ENCODE measurements around the gene EPC2.
"Not testable (repeated sequence)": the region's sequence is repeated elsewhere in the genome, so short reads cannot be mapped to it uniquely, and the experiment has no call there.

The EPC2 gene

DNA sequence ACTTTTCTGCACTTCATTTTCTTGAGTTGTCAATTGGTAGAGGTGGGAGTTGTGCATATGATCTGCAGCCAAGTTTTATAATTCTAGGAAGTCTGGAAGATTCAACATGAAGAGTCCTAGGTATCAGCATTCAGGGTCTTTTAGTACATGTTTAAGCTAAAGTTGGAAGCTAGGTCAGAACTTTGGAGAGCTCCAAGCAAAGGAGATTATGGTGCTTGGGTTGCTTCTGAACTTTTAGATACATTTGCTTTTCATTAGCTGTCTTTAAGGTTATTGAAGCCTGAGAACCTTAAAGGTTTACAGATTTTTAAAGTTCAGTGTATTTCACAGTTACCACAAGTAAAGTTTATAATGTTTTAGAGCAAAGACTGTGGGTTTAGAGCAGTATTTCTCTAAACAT lies 85.5 kb downstream of the EPC2 start:
- DNase-seq, result no peak

DNA sequence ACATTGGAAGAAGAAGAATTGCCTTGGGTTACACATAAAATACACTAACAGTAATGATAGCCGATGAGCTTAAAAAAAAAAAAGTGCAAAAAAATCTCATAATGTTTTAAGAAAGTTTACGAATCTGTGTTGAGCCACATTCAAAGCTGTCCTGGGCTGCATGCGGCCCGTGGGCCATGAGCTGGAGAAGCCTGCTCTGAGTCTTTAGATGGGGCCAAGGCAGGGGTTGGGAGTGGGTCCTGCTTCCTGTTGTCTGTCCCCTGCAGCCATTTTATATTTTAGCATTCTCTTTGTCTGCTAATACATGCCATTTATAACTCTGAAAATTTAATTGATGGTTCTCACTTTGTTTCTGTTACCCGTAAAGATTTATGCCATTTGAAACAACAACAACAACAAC lies 93.2 kb downstream of the EPC2 start:
- DNase-seq, result no peak

DNA sequence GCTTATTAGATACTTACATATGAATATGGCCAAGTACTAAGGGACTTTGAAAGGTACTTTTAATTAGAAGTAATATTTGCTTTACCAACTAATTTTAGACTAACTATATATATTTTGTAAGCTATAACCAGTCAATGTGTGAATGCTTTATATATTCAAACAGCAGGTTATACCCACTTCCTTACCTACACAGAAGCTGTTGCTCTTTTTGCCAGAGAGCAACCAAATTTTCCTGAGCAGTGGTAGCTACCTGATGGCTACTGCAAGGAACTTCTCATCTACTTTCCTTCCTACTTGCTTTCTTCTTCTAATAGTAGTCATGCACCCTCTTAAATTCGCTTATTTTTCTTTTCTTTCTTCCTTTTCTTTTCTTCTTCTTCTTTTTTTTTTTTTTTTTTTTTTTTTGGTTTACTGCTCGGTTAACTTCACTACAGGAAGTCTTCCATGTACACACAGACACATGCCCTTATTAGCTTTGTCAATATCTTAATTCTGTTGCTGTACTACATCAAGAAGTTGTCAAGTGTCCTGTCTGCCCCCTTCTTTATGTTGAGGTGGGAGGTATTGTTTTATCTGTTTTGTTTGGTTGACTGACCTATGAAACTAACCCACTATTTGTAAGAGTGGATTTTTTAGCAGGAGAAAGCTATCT lies 95.0 kb downstream of the EPC2 start:
- DNase-seq, result no peak

DNA sequence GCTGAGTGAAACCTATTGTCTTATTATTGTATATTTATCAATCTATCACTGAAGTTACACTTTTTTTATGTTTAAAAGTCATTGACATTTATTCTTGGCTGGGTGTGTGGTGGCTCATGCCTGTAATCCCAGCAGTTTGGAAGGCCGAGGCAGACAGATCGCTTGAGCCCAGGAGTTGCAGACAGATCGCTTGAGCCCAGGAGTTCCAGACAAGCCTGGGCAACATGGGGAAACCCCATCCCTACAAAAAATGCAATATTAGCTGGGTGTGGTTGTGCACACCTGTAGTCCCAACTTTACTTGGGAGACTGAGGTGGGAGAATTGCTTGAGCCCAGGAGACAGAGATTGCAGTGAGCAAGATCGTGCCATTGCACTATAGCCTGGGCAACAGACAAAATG lies 97.8 kb downstream of the EPC2 start:
- DNase-seq, result no peak

DNA sequence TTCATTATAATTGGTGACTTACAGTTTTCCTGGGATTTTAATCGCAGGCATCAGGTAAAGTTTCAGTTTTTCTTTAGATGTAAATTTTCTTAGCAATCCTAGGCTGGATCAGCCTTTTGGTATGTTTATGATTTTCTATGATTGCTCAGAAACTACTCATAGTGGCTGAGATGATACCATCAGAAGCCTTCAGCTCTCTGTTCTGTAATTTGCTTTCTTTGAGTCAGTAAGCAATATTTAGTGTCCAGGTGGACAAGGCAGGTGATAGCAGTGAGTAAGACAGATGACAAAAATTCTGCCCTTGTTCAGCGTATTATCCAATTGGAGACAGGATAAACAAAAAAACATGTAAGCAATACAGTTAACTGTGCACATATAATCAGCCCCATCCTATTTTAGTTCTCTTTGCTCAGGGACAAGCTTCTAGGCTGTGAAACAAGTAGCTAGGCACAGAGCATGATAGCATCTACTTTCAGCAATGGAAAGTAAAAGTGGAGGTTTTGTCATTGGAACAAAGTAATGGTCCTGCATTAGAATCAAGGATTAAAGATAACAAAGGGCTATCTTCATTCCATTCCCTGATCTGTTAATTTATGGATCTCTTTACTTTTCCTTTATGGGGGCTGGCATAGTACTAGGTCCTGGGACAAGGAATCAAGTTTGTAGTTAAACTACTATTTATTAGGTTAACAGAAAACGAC lies 100.8 kb downstream of the EPC2 start:
- DNase-seq, result no peak

DNA sequence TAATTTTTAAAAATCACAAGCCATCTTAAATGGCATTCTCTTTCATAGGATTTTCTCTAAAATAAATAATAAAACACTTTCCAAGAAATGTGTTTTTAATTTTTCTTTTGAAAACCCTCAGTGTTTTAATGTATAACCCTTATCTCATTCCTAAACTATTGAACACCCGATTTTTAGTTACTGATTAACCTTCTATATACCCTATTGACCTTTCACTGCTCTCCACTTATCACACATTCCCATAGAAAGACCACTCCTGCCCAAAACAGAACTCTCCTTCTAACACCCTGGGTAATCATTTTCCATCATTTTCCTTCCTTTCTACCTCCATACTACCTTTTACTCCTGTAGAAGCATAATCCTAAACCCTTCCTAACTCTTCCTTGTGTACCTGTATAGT lies 102.4 kb downstream of the EPC2 start:
- DNase-seq, result no peak

DNA sequence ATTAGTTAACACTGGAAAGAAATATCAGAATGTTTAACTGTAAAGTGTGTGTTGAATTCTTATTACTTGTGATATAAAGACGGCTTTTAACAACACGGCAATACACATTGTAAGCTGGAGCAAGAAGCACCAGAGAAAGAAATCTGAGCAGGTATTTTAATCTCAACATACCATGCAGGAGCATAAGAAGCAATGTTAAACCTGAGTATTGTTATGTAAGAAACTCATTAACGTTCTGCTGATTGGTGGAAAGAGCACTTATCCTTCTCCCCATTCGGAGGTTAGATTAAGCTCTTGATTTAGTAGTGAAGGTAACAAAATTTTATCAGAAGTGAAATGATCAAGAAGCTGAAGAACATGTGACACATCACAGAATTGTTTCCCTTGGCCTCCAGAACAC lies 107.4 kb downstream of the EPC2 start:
- DNase-seq, result no peak

DNA sequence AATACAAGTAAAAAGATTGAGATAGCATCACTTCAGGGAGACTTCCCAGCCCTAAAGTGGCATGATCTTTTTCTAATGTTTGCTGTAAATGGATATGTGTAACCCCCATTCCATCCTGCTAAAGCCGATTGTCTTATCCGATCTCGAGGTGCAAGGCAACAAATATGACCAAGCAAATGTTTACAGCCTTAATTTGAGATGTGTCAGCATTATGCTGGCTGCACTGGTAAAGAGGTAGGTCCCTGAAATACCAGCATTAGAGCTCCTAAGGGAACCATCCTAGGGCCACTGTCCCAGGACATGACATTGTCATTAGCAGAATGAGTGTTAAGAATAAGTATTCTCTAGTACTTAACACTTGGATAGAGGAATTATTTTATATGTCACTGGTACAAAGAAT lies 108.4 kb downstream of the EPC2 start:
- no peak for DNase-seq

DNA sequence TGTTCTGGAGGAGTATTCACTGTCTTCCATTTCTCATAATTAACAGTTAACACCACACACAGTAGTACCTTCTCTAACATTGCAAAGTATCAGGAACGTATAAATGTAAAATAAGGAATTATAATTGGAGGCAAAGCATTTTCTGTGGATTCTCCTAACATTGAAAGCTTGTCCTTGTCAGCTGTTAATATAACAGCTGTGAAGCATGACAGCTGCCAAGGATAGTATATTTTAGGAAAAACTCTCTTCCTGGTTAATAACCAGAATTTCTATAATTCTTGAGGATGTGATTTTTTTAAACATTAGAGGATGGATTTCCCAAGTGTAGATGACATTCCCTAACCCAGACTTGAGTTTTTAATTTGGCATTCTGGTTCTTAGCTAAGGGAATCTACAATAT lies 110.3 kb downstream of the EPC2 start:
- no peak for DNase-seq

DNA sequence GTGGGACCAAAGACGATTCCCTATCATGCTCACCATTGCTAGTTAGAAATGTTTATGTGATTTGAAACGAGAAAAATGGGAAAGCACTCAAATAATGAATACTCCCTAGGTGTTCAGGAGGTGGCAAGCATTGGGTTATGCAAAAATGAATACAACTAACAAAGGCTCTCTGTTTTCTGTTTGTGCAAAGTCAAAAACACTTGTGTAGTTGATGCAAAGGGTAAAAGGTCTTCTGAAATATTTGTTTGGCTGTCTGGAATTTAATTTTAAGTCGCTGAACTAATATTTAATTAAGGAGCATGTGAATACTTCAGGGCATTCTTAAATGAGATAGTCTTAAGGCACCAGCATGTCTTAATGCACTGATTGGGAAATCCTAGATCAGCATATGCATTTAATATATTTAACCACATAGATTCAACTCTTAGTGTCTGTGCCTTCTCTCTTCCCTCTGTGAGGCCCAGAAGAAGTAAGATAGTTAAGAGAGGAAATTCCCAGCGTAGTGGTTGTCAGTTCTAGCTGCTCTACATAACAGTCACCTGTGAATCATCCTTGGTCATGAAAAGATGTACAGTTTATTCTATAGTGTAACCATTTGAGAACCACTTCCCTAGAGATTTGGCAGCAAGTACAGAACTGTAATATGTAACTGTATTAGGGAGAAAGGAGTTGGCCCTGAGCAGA lies 111.9 kb downstream of the EPC2 start:
- DNase-seq, result no peak

DNA sequence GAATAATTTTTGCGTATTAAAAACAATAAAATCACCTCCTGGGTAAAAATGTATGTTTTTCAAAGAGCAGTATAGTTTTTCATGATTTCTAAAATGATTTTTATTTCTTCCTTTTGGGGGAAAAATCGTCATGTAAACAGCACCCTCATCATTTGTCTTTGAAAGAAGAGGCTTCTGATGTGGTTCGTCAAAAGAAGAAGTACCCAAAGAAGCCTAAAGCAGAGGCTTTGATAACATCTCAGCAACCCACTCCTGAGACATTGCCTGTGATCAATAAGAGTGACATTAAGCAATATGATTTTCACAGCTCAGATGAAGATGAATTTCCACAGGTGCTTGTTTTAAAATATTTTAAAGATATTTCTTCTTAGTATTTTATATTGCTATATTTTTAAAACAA lies 120.3 kb downstream of the EPC2 start:
- DNase-seq, result no peak

DNA sequence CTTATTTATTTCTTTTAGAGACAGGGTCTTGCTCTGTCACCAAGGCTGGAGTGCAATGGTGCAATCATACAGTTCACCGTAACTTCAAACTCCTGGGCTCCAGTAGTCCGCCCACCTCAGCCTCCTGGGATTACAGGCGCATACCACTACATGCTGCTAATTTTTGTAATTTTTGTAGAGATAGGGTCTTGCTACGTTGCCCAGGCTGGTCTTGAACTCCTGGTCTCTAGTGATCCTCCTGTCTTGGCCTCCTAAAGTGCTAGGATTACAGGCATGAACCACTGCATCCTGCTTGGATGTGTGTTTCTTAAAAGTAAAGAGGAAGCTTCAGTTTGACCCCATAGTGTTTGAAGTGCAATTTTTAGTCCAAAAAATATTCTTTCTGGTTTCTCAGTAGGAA lies 125.5 kb downstream of the EPC2 start:
- no peak for DNase-seq

DNA sequence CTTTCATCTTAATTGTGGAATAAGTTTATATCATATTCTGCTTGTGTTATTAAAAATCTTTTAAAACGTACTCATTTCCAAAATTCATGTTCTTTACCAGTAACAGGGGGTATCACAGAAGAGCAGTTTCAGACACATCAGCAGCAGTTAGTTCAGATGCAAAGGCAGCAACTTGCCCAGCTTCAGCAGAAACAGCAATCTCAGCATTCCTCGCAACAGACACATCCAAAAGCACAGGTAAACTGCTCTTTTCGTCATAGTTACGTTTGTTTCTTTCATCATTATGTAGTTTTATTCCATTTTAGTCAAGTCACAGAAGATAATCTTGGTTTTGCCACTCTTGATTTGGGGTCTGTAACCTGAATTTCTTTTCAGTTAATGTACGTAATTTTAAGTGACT lies 137.0 kb downstream of the EPC2 start:
- no peak for DNase-seq

DNA sequence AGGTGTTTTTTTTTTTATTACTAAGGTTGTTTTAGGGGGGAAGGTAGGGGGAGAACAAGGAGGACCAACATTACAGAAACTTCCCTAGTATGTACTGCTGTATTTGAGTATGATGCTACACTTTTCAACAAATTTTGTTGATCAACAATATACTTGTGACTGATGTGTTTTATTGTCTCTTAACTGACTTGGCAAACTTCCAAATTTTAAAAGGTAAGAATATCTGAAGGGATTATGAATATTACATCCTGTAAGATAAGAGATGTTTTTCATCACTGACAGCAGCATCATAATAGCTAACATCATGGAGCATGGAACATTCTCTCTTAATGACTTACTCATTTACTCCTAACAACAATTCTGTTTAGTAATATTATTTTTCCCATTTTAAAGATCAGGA lies 144.5 kb downstream of the EPC2 start:
- DNase-seq, result no peak

DNA sequence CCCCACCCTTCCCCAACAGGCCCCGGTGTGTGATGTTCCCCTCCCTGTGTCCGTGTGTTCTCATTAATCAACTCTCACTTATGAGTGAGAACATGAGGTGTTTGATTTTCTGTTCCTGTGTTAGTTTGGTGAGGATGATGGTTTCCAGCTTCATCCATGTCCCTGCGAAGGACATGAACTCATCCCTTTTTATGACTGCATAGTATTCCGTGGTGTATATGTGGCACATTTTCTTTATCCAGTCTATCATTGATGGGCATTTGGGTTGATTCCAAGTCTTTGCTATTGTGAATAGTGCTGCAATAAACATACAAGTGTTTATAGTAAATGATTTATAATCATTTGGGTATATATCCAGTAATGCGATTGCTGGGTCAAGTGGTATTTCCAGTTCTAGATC lies 145.6 kb downstream of the EPC2 start:
- not testable (repeated sequence) for DNase-seq

DNA sequence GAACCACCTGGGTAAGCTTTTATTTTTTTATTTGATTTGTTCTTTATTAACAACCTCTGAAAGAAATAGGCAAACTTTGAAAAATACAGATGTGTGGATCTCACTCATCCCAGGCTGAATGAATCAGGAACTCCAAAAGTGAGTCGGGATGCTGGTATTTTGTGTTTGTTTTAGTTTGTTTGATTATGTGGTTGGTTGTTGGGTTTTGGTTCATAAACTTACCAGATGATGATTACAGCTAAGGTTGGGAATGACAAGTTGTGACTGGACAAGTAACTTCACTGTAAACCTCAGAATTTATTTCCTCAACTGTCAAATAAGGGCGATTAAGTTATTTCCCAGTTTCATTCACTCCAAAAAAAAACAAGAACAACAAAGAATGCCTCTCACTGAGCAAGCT lies 150.0 kb downstream of the EPC2 start:
- DNase-seq, result no peak

DNA sequence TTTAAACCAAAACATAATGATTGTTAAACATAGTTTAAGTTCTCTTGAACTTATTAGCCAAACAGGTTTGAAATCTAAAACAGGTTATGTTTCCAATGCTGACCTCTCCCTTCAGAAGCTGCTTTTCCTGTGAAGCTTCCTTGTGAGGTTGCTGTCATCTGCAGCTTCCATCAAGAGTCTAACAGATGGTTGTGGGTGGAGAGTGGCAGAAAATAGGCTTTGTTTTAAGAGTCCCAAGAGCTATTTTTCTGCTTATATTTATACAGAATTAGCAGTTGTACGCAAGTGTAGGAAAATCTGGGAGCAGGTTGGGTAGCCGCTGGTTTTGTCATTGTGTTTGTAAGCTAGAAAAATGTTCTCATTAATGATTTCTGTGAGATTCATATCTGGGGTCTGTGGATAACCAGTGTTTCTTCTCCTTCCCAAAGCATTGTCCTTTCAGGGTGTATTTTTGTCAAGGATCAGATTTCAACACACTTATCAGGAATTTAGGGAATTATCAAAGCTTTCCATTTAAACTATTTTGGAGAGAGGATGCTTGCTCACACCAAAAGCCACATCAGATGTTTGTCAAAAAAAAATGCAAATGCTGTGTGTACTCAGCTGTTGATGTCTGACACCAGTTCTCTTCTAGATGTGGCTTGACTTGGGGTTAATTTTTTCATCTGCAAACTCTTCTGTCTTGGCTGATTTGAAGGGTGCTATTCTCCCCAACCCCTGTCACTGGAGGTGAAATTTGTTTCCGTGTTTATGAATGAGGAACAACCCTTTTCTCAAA lies 152.4 kb downstream of the EPC2 start:
- no peak for DNase-seq

DNA sequence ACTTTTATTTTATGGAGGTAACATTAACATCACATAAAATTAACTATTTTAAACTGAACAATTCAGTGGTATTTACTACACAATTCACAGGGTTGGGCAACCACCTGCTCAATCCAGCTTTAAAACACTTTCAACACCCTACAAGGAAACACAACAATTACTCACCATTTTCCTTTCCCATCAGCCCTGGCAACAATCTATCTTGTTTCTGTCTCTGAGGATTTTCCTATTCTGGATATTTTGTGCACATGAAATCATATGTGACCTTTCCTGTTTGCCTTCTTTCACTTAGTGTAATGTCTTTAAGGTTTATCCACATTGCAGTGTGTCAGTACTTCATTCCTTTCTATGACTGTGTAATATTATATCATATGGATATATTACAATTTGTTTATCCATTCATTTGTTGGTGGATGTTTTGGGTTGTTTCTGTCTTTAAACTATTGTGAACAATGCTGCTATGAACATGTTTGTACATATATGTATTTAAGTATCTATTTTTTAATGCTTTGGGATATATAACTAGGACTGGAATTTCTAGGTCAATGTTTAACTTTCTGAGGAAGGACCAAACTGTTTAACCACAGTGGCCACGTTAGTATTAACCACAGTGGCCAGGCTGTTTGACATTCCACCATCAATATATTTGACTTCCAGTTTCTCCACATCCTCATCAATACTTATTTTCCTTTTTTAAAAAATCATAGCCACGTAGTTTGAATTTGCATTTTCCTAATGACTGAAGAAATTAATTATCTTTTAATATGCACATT lies 158.1 kb downstream of the EPC2 start:
- no peak for DNase-seq

DNA sequence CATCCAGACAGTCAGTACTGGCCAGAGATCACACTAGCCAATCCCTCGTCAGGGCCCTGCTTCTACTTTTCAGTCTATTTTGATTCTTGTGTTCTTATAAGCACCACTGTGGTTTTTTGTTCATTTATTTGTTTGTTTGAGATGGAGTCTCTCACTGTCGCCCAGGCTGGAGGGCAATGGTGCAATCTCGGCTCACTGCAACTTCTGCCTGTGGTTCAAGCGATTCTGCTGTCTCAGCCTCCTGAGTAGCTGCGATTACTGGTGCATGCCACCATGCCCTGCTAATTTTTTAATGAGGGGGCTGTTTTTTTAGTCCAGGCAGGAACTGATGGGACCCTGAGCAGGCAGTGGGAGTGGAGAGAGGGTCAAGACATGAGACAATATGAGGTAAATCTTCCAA lies 165.5 kb downstream of the EPC2 start:
- DNase-seq, result no peak

DNA sequence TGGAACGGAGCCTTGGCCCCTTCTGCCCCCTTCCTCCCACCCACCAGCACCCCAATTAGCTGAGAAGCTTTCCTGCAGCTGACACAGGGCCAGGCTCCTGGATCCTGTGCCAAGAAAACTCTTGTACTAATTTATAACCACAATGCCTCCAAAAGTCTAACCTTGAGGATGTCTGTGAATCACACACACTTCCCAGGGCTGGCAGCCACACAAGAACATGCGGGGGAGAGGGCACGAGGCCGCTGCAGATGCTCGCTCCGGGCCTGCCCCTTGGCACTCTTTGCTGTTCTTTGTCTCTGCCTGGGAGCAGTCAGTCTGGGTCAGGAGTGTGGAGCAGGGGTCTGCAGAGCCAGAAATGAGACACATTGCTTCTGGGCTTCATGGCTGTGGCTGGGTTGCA lies 167.8 kb downstream of the EPC2 start:
- DNase-seq, result no peak

DNA sequence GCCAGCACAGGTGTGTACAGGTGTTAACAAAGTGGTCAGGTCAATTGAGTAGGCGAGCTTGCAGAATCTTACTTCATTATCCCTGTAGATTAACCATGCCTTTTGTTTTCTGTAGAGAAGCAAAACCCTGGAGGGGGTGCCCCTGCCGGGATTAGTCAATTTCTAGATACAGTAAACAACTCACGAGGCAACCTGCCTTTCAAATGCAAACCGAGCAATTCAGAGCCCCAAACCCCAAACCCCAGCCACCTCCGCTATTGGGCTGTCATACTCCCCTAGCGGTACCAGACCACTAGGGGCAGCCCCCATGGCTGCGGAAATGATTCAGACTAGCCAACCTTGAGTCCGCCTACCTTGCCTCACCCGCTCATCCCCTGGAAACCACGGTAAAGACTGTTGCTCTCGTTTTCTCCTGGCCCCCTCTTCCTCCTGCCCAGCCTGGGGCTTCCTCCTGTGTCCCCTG lies 169.1 kb downstream of the EPC2 start:
- peak; percentile 67 for DNase-seq

DNA sequence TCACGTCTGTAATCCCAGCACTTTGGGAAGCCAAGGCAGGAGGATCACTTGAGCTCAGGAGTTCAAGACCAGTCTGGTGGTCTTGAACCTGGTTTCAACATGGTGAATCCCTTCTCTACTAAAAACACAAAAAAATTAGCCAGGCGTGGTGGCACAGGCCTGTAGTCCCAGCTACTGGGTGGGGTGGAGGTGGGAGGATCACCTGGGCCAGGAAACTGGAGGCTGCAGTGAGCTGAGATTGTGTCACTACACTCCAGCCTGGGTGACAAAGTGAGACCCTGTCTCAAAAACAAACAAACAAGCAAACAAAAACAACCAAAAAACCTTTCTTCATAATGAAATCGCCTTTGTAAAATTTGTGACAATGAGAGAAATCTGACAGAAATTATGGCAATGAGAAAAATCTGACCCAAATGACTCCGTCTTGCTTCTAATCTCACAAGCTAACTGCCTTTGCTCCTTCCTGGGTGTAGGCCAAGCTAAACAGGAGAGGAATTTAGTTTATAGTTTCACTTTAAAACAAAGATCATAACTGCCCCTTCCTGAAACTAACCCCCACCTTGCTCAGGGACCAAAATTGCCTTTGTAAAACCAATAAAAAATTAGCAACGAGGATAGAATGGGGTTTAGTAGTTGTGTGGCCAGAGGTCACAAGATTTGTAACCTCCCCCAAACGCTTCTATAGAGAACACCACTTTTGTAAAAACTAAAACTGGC lies 169.8 kb downstream of the EPC2 start:
- DNase-seq, result no peak
